Airway epithelial cell (primary cell): Measurements from ENCODE around the gene DYRK1A. TPM values are rescaled to one million over a fixed set of nuclear protein-coding genes. Genes with fewer than 3 reads are reported as not detected.

Experiments used
- total RNA-seq: library from RNA; depleted of rRNA; stranded (reverse); fragments of >200 nt; gene quantifications from 2 replicates; pipeline ENCODE4 v1.2.3, GENCODE V29; 2015

Gene DYRK1A
- total RNA-seq = 22.9 and 25.4 TPM in 2 replicates

GRCh38 chr21:37366482-37367316 lies at the start of gene DYRK1A:
DYRK1A (plus strand) TSS chr21:37366773; CDS start chr21:37420375, 53,602 bp downstream.

Other genes starting within 250 kb of the DYRK1A start
- gene VPS26C, start 99.4 kb upstream of the DYRK1A start, total RNA-seq = 33.0 and 38.0 TPM in 2 replicates